Measurements from ENCODE around the gene KCNC1. TPM values are rescaled to one million over a fixed set of nuclear protein-coding genes. Genes with fewer than 3 reads are reported as not detected.

Gene KCNC1
- total and polyA plus RNA-seq, 2 of the 13 experiments (the other 11 are each of a cell fraction or from before 2014, with no cell fraction given), result 0.01 to 0.04 TPM

DNA sequence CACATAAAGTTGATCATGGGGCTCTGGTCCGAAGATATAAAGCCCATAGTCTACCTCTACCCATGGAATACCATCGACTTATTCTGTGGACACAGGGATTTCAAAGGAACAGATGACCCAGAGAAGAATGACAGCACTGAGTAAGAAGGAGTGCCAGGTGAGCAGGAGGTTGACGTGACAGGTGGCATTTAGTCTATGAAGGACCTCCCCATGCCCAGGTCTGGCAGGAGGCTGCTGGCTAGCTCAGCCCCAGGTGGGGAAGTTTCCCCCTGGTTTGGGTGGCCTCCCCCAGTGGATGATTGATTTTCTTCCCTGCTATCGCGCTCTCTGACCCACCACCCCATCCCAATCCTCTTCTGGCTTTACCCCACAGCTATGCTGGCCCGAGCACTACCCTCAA lies 39.1 kb downstream of the KCNC1 start:
- Histone ChIP-seq H3K79me2 (ENCODE audit: insufficient read depth, low read length) (no peaks in the 10 kb centered on the region), H3K27me3 (ENCODE audit: control insufficient read depth in 1 of 2, insufficient read depth in 2 of 2, low read length in 2 of 2) (peaks cover 0 to 2% of the 10 kb centered on the region in 2 experiments; a peak in 1 of 5 replicates), H3K9me3 (ENCODE audit: low read length) (no peaks in the 10 kb centered on the region), H3K4me3 (replicated peaks in 1 of 3; ENCODE audit: insufficient read depth in 1 of 3, low read depth in 2 of 3, low read length in 3 of 3) (no peak overlapping the region), H4K20me1 (ENCODE audit: insufficient read depth, low read length) (no peaks in the 10 kb centered on the region), H2AFZ (ENCODE audit: low read length) (no peak overlapping the region), H3K36me3 (replicated peaks in 1 of 2; ENCODE audit: control insufficient read depth in 1 of 2, insufficient read depth in 2 of 2, low read length in 2 of 2) (no peaks in the 10 kb centered on the region), H3K9ac (ENCODE audit: insufficient read depth, low read depth, low read length) (no peak overlapping the region), H3K27ac (ENCODE audit: extremely low read length, insufficient read depth, low read length) (no peak overlapping the region), H3K4me1 (ENCODE audit: insufficient read depth, low read length) (peaks cover 51% of the 10 kb centered on the region), H3K4me2 (ENCODE audit: low read depth, low read length) (no peak overlapping the region)
- in situ Hi-C loops (cut with HindIII; ENCODE audit: extremely low pct_ligation_motif_present, low pct_unique_long_range_greater_than_20kb), result no loop called here
- POLR2A ChIA-PET, result no interaction called here
- BruUV-seq (replicated peaks), result no TSS peak
- CTCF ChIA-PET (ENCODE audit: low intra/inter-chr PET ratio, low total read pairs), result no interaction called here
- FAIRE-seq, result no peak
- WGBS (ENCODE audit: low lambda C conversion rate), result 92% methylated on average over 6 of the region's 6 CpGs
- intact Hi-C loops (cut with micrococcal nuclease; ENCODE audit: unreplicated experiment), result loop anchor here (5.0 kb wide), 1 partner anchor 44 kb away; no protein-coding TSS in a partner anchor
- ATAC-seq, result no peak
- TF ChIP-seq ZNF598 (CRISPR knock-in tag; IDR thresholded peaks at IDR 0.05; ENCODE audit: borderline replicate concordance) (no peak), KLF11 (CRISPR knock-in tag; IDR thresholded peaks at IDR 0.05) (no peak), SP140L (CRISPR knock-in tag; IDR thresholded peaks at IDR 0.05; ENCODE audit: borderline replicate concordance) (no peak), ZNF674 (CRISPR knock-in tag; IDR thresholded peaks at IDR 0.05; ENCODE audit: low read depth) (no peak), TCF12 (IDR thresholded peaks at IDR 0.05) (no peak), TCF12 (CRISPR knock-in tag; IDR thresholded peaks at IDR 0.05) (no peak), NCOR1 (IDR thresholded peaks at IDR 0.05; ENCODE audit: borderline replicate concordance, low read length) (no peak), CENPT (CRISPR knock-in tag; IDR thresholded peaks at IDR 0.05; ENCODE audit: low read depth) (no peak), RBM22 (optimal IDR thresholded peaks at IDR 0.05; ENCODE audit: low read length) (no peak), KDM5A (IDR thresholded peaks at IDR 0.05; ENCODE audit: borderline replicate concordance, low read length) (no peak), ZNF713 (CRISPR knock-in tag; IDR thresholded peaks at IDR 0.05) (no peak), ZNF225 (CRISPR knock-in tag; IDR thresholded peaks at IDR 0.05) (no peak), TRIM24 (CRISPR knock-in tag; IDR thresholded peaks at IDR 0.05) (no peak), NFIC (IDR thresholded peaks at IDR 0.05; ENCODE audit: low read length) (no peak), BORCS8-MEF2B (CRISPR knock-in tag; IDR thresholded peaks at IDR 0.05) (no peak)
- TF ChIP-seq, protein P1, sequence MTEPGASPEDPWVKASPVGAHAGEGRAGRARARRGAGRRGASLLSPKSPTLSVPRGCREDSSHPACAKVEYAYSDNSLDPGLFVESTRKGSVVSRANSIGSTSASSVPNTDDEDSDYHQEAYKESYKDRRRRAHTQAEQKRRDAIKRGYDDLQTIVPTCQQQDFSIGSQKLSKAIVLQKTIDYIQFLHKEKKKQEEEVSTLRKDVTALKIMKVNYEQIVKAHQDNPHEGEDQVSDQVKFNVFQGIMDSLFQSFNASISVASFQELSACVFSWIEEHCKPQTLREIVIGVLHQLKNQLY (CRISPR knock-in tag; IDR thresholded peaks at IDR 0.05), result no peak
- TF ChIP-seq, protein P2, sequence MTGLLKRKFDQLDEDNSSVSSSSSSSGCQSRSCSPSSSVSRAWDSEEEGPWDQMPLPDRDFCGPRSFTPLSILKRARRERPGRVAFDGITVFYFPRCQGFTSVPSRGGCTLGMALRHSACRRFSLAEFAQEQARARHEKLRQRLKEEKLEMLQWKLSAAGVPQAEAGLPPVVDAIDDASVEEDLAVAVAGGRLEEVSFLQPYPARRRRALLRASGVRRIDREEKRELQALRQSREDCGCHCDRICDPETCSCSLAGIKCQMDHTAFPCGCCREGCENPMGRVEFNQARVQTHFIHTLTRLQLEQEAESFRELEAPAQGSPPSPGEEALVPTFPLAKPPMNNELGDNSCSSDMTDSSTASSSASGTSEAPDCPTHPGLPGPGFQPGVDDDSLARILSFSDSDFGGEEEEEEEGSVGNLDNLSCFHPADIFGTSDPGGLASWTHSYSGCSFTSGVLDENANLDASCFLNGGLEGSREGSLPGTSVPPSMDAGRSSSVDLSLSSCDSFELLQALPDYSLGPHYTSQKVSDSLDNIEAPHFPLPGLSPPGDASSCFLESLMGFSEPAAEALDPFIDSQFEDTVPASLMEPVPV (CRISPR knock-in tag; IDR thresholded peaks at IDR 0.05), result no peak
- TF ChIP-seq, protein P3, sequence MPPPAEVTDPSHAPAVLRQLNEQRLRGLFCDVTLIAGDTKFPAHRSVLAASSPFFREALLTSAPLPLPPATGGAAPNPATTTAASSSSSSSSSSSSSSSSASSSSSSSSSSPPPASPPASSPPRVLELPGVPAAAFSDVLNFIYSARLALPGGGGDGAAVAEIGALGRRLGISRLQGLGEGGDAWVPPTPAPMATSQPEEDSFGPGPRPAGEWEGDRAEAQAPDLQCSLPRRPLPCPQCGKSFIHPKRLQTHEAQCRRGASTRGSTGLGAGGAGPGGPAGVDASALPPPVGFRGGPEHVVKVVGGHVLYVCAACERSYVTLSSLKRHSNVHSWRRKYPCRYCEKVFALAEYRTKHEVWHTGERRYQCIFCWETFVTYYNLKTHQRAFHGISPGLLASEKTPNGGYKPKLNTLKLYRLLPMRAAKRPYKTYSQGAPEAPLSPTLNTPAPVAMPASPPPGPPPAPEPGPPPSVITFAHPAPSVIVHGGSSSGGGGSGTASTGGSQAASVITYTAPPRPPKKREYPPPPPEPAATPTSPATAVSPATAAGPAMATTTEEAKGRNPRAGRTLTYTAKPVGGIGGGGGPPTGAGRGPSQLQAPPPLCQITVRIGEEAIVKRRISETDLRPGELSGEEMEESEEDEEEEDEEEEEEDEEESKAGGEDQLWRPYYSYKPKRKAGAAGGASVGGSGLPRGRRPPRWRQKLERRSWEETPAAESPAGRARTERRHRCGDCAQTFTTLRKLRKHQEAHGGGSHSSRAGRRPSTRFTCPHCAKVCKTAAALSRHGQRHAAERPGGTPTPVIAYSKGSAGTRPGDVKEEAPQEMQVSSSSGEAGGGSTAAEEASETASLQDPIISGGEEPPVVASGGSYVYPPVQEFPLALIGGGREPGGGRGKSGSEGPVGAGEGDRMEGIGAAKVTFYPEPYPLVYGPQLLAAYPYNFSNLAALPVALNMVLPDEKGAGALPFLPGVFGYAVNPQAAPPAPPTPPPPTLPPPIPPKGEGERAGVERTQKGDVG (CRISPR knock-in tag; IDR thresholded peaks at IDR 0.05; ENCODE audit: borderline replicate concordance), result no peak
- TF ChIP-seq, protein P4, sequence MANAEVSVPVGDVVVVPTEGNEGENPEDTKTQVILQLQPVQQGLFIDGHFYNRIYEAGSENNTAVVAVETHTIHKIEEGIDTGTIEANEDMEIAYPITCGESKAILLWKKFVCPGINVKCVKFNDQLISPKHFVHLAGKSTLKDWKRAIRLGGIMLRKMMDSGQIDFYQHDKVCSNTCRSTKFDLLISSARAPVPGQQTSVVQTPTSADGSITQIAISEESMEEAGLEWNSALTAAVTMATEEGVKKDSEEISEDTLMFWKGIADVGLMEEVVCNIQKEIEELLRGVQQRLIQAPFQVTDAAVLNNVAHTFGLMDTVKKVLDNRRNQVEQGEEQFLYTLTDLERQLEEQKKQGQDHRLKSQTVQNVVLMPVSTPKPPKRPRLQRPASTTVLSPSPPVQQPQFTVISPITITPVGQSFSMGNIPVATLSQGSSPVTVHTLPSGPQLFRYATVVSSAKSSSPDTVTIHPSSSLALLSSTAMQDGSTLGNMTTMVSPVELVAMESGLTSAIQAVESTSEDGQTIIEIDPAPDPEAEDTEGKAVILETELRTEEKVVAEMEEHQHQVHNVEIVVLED (CRISPR knock-in tag; IDR thresholded peaks at IDR 0.05; ENCODE audit: borderline replicate concordance), result no peak
- DNase-seq (ENCODE audit: low spot score), result no peak

Measured in HepG2 (cell line).